SK-N-MC (cell line): ENCODE results near the gene CDC42SE2.
"Not testable (repeated sequence)": the region's sequence is repeated elsewhere in the genome, so short reads cannot be mapped to it uniquely, and the experiment has no call there.

Source experiments
- DNase-seq: peaks from one replicate; pipeline ENCODE4 v3.0.0-alpha.2; 2011; ENCODE audit warnings: low read depth, low spot score
- H3K27ac ChIP-seq: fragments of 200-600 bp; sonication (generic); 2 replicates; pipeline ENCODE4 v1.5.1; 2016; ENCODE audit warnings: mixed run types
- H3K36me3 ChIP-seq: fragments of 200-600 bp; sonication (generic); 2 replicates; pipeline ENCODE4 v1.6.1; 2017; ENCODE audit warnings: antibody characterized with exemption, low read length, mixed read lengths; ENCODE audit not compliant: insufficient read depth
- H3K4me3 ChIP-seq: fragments of 200-600 bp; sonication (generic); 2 replicates; pipeline ENCODE4 v1.5.1; 2016
- H3K9ac ChIP-seq: fragments of 200-600 bp; sonication (generic); 2 replicates; pipeline ENCODE4 v1.8.0; 2017; ENCODE audit warnings: mixed run types, mixed read lengths; ENCODE audit not compliant: insufficient read length
- H3K9me3 ChIP-seq: fragments of 200-600 bp; sonication (generic); 2 replicates; pipeline ENCODE4 v1.6.1; 2017; ENCODE audit warnings: low read depth, mild to moderate bottlenecking, antibody characterized with exemption, low read length, moderate library complexity, mixed read lengths
- EZH2 ChIP-seq: fragments of 200-600 bp; sonication (generic); IDR thresholded peaks from one replicate; pipeline ENCODE4 v1.6.1; 2017; ENCODE audit warnings: antibody characterized with exemption
- FOXP2 ChIP-seq: optimal IDR thresholded peaks from 2 replicates; pipeline ENCODE3; 2011; ENCODE audit warnings: mild to moderate bottlenecking, moderate library complexity; ENCODE audit not compliant: insufficient read depth; ENCODE audit errors: extremely low read length, control extremely low read depth
- POLR2AphosphoS5 ChIP-seq: IDR thresholded peaks from 2 replicates; pipeline ENCODE4 v1.6.1; 2012; ENCODE audit warnings: mild to moderate bottlenecking, low read depth, low read length, borderline replicate concordance

CDC42SE2 gene

DNA sequence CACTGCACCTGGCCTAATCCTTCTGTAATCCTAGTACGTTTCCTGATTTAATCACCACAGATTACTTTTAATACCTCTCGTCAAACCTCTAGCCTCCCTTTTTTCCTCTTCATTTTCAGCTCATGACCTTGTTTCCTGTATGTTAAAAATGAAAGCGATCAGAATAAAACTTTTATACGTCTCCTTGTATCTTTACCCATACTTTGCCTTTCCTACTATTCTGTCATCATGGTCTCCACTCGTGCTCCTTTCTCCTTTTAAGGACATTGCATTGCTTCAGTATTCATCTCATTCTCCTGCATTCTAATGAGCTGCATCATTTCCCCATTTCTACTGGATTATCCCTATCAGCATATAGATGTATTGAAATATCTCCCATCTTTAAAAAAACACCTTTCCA, 8.5 kb downstream of the CDC42SE2 start:
- TF ChIP-seq FOXP2 (no peak), POLR2AphosphoS5 (no peak), EZH2 (no peak)
- no peak for DNase-seq
- H3K36me3 ChIP-seq: peaks cover 3% of the 10 kb centered on the region; the same call in 1 of the 2 replicates
- no peaks in the 10 kb centered on the region for H3K9me3 ChIP-seq
- H3K4me3 ChIP-seq: no peak overlapping the region
- H3K9ac ChIP-seq: no peak overlapping the region
- H3K27ac ChIP-seq: peak overlapping the region; percentile 57; the same call in 1 of the 2 replicates

DNA sequence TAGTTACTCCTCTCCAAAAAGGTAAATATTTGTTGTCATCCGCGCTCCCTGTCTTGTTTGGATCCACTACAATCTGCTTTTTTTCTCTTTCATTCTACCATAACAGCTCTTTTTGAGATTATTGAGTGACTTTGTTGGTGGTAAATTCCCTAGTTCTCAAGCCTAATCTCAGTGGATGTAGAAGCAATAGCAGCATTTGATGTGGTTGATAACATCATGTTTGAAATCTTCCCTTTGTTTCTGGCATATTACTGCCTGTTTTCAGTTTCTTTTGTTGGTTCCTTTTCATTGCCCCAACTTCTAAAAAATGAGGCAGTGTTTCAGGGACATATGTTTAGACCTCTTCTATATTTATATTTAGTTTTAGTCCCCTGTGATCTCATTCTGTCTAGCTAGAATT, 8.9 kb downstream of the CDC42SE2 start:
- H3K36me3 ChIP-seq: peaks cover 3% of the 10 kb centered on the region; the same call in 1 of the 2 replicates
- H3K27ac ChIP-seq: peak overlapping the region; percentile 57; the same call in 1 of the 2 replicates
- DNase-seq: no peak
- no peak overlapping the region for H3K4me3 ChIP-seq
- no peak overlapping the region for H3K9ac ChIP-seq
- no peak for TF ChIP-seq EZH2
- TF ChIP-seq POLR2AphosphoS5: no peak
- TF ChIP-seq FOXP2: no peak
- no peaks in the 10 kb centered on the region for H3K9me3 ChIP-seq

DNA sequence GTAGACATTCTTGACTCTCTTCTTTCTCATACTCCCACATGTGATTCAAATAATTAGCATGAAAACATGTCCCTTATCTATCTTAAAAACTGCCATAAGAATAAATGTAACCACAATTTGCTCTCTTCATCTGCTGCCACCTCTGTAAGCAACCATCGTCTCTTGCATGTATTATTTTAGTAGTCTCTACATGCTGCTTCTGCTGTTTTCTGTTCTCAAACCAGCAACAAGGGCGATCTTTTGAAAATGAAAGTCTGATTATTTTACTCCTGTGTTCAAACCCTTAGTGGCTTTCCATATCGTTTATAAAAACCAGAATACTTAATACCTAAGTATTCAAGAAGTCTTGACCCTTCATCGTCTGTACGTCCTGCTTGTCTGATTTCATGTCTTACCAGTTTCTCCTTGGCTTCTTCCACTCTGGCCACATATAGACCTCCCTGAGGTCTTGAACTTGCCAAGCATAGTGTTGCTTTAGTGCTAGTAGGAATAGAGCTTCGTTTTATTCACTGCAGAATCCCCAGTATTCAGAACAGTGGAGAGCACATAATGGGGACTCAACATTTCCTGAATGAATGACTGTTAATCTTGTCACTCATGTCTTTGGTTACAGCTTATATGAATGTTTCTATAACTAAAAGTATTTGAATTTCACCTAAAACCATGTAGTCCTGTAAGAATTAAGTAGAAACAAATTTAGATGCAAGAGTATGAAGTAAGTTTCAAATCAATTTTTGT, 10.6 kb downstream of the CDC42SE2 start:
- Histone ChIP-seq H3K9me3 (no peaks in the 10 kb centered on the region), H3K27ac (peak overlapping the region; percentile 38), H3K4me3 (no peak overlapping the region), H3K36me3 (peaks cover 3% of the 10 kb centered on the region; the same call in 1 of the 2 replicates), H3K9ac (no peak overlapping the region)
- TF ChIP-seq EZH2 (no peak), FOXP2 (no peak), POLR2AphosphoS5 (no peak)
- no peak for DNase-seq

DNA sequence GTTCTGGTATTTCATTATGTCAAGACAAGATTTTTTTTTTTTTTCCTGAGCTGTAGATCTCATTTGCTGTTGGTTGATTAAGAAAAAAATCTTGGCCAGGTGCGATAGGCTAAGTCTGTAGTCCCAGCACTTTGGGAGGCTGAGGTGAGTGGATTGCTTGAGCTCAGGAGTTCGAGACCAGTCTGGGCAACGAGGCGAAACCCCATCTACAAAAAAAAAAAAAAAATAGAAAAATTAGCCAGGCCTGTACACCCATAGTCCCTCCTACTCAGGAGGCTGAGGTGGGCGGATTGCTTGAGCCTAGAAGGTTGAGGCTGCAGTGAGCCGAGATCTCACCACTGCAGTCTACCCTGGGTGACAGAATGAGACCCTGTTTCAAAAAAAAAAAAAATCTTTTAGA, 12.2 kb downstream of the CDC42SE2 start:
- peak overlapping the region; percentile 44; the same call in 1 of the 2 replicates for H3K27ac ChIP-seq
- peaks cover 3% of the 10 kb centered on the region; the same call in 1 of the 2 replicates for H3K36me3 ChIP-seq
- no peak overlapping the region for H3K9ac ChIP-seq
- no peak for TF ChIP-seq EZH2
- TF ChIP-seq POLR2AphosphoS5: no peak
- TF ChIP-seq FOXP2: no peak
- no peak for DNase-seq
- no peak overlapping the region for H3K4me3 ChIP-seq
- no peaks in the 10 kb centered on the region for H3K9me3 ChIP-seq

DNA sequence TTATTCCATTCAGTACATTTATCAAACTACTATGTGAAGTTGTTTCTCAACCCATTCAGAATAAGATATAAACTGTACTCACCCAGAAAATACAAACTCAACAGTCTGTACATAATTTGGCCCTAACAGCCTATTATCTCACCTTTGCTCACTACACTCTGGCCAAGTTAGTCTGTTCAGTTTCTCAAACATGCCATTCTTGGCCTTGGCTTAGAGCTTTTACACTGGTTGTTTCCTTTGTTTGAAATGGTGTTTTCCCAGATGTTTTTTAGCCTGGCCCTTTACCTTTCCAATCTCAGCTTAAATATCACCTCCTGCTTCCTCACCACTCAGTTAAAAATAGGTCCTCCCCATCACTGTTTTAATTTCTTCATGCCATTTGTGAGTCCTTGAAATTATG, 13.6 kb downstream of the CDC42SE2 start:
- no peak for TF ChIP-seq EZH2
- no peak for TF ChIP-seq FOXP2
- no peak for TF ChIP-seq POLR2AphosphoS5
- Histone ChIP-seq H3K4me3 (no peak overlapping the region), H3K9ac (no peak overlapping the region), H3K36me3 (peaks cover 11% of the 10 kb centered on the region), H3K9me3 (no peaks in the 10 kb centered on the region), H3K27ac (peak overlapping the region; percentile 88)
- no peak for DNase-seq

DNA sequence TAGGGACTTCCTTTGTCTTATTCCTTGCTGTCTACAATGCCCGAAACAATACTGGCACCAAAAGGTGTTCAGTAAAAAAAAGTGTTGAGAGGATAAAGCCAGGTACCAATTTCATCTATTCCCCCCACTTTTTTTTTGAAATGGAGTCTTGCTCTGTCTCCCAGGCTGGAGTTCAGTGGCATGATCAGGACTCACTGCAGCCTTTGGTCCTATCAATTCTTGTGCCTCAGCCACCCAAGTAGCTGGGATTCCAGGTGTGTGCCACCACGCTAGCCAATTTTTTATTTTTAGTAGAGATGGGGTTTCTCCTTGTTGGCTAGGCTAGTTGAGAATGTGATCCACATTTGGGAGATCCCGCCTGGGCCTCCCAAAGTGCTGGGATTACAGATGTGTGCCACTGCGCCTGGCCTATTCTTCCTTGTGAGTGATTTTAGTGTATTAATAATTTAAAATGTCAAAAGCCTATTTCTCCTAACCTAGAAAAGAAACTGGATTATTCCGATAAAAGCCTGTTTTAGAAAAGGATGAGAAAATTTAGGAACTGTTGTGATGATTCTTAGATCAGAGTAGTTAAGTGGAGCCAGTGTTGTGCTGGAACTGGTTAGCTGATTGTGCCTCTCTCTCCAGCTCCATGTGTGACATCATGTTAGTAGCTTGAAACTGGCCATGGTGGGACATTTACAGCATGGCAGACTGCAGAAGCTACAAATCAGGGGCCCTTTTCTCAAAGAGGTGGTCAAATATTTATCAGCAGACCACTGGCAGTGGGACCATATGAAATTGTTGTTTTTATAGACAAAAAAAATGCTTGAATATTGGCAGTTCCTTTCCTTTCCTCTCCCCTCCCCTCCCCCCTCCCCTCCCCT, 14.3 kb downstream of the CDC42SE2 start:
- H3K27ac ChIP-seq: peak overlapping the region; percentile 88

DNA sequence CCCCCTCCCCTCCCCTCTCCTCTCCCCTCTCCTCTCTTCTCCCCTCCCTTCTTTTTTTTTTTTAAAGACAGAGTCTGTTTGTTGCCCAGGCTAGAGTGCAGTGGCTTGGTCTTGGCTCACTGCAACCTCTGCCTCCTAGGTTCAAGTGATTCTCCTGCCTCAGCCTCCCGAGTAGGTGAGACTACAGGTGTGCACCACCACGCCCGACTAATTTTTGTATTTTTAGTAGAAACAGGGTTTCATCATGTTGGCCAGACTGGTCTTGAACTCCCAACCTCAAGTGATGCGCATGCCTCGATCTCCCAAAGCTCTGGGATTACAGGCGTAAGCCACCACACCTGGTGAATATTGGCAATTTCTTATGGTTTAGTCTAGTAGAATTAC, 14.9 kb downstream of the CDC42SE2 start:
- not testable (repeated sequence) for H3K4me3 ChIP-seq, H3K36me3 ChIP-seq, DNase-seq, H3K9ac ChIP-seq, H3K9me3 ChIP-seq
- H3K27ac ChIP-seq: peak overlapping the region; percentile 5; the same call in 1 of the 2 replicates

More for the DNA sequence above, 14.3 kb downstream of the CDC42SE2 start:
- Histone ChIP-seq H3K4me3 (no peak overlapping the region), H3K36me3 (peaks cover 10% of the 10 kb centered on the region; the same call in 1 of the 2 replicates), H3K9ac (no peak overlapping the region), H3K9me3 (no peaks in the 10 kb centered on the region)
- TF ChIP-seq POLR2AphosphoS5 (no peak), EZH2 (no peak)
- DNase-seq: no peak

DNA sequence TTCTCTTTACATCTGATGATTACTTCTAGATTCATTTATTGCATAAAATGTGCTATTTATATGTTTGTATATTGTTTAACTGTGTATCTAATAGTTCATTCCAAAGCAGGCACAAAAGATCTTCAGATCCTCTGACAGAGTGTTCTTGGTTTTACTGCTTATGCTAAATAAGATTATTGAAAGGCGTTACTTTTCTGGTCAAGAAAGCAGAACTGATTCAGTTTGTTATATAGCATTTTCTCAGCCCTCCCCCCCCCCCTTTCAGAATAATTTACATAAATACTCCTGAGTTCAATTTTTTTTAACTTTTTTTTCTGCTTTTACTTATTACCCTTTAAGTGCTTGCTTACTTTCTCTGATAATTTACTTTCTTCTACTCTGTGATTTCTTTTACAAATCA, 15.4 kb downstream of the CDC42SE2 start:
- H3K27ac ChIP-seq: peak overlapping the region; percentile 58; the same call in 1 of the 2 replicates
- H3K4me3 ChIP-seq: no peak overlapping the region; the same call in 1 of the 2 replicates

More for the DNA sequence above, 15.4 kb downstream of the CDC42SE2 start:
- Histone ChIP-seq H3K9me3 (no peaks in the 10 kb centered on the region), H3K9ac (no peak overlapping the region), H3K36me3 (peaks cover 10% of the 10 kb centered on the region)
- TF ChIP-seq POLR2AphosphoS5 (no peak), EZH2 (no peak), FOXP2 (no peak)
- DNase-seq: no peak
